ENCODE measurements around the gene UBE2R2. TPM values are rescaled to one million over a fixed set of nuclear protein-coding genes. Genes with fewer than 3 reads are reported as not detected.
"Not testable (repeated sequence)": the region's sequence is repeated elsewhere in the genome, so short reads cannot be mapped to it uniquely, and the experiment has no call there.

Gene UBE2R2
- polyA plus RNA-seq, result 37.6 and 45.0 TPM in 2 replicates
- polyA minus RNA-seq, result 49.7 and 58.2 TPM in 2 replicates

DNA sequence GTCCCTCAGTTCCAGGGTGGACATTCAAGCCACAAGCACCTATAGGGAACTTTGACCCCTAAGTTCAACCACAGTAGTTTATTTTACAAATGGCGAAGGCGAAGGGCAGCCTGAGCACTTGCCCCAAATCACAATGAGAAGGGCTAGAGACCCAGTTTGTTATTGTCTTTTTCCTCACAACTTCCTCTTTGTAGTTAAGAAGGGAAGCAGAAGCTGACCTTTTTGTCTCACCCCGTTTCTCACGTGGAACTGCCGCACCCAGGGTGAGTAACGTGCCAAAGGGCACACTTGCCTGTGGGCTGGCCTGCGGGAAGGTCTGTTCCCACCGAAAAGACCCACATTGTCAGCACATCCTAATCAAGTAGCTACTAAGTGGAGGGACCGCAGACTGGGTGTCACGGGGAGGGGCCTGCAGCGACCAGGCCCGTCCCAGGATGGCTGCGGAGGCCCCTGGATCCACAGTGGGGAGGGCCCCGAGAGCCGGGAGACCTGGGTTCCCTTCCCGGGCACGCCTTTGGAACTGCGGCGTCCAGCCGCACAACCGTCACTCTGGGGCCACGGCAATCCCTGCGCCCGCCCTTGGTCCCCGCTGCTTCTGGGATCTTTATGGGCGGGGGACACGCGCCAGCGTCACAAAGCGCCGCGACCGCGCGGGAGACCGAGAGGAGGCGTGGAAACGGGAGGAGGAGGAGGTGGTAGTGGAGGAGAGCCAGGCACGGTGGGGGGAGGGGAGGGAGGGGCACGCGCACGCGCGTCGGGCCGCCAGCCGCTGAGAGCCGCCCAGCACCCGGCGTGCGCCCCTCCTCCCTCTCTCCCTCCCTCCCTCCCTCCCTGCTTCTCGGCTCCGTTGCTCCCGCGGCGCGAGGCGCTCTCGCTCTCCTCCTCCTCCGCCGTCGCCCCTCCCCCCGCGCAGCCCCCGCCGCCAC, at the start of gene UBE2R2:
Gene UBE2R2, plus strand, starts transcription at position 834 of the 926 bp plus-strand sequence. CDS start 598 bp downstream, outside the sequence.
- H3K9me3 ChIP-seq (ENCODE audit: low read length), result no peaks in the 10 kb centered on the region
- H3K79me2 ChIP-seq (replicated peaks; ENCODE audit: insufficient read depth, low read length), result peaks cover 40% of the 10 kb centered on the region
- peak within 1 kb of the TSS; percentile 92 for H2AFZ ChIP-seq (ENCODE audit: low read depth, low read length)
- H3K9me2 ChIP-seq (ENCODE audit: insufficient read depth, low read length), result no peaks in the 10 kb centered on the region
- peak within 1 kb of the TSS; percentile 88 for H3K4me2 ChIP-seq (ENCODE audit: low read length)
- H3K27ac ChIP-seq (ENCODE audit: low read length), result peak within 1 kb of the TSS; percentile 97
- peak within 1 kb of the TSS; percentile 77 for H3K4me3 ChIP-seq (ENCODE audit: low read length)
- H4K20me1 ChIP-seq (ENCODE audit: insufficient read depth), result no peaks in the 10 kb centered on the region
- no peaks in the 10 kb centered on the region for H3F3A ChIP-seq (ENCODE audit: insufficient read depth, low read length, poor library complexity, severe bottlenecking)
- TF ChIP-seq EP300 (conservative IDR thresholded peaks at IDR 0.05; ENCODE audit: poor library complexity, severe bottlenecking) (peak; percentile 52), POLR2AphosphoS5 (IDR thresholded peaks at IDR 0.05) (peak; percentile 87), EZH2 (IDR thresholded peaks at IDR 0.05; ENCODE audit: borderline replicate concordance, insufficient read depth, low read length, poor library complexity, severe bottlenecking) (no peak), MXI1 (conservative IDR thresholded peaks at IDR 0.05; ENCODE audit: poor library complexity, severe bottlenecking) (peak; percentile 48), RAD21 (conservative IDR thresholded peaks at IDR 0.05) (peak; percentile 14), TAF1 (IDR thresholded peaks at IDR 0.05; ENCODE audit: low read depth) (peak; percentile 82), REST (IDR thresholded peaks at IDR 0.05; ENCODE audit: borderline replicate concordance) (peak; percentile 88)
- TF ChIP-seq, protein P1, sequence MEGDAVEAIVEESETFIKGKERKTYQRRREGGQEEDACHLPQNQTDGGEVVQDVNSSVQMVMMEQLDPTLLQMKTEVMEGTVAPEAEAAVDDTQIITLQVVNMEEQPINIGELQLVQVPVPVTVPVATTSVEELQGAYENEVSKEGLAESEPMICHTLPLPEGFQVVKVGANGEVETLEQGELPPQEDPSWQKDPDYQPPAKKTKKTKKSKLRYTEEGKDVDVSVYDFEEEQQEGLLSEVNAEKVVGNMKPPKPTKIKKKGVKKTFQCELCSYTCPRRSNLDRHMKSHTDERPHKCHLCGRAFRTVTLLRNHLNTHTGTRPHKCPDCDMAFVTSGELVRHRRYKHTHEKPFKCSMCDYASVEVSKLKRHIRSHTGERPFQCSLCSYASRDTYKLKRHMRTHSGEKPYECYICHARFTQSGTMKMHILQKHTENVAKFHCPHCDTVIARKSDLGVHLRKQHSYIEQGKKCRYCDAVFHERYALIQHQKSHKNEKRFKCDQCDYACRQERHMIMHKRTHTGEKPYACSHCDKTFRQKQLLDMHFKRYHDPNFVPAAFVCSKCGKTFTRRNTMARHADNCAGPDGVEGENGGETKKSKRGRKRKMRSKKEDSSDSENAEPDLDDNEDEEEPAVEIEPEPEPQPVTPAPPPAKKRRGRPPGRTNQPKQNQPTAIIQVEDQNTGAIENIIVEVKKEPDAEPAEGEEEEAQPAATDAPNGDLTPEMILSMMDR (IDR thresholded peaks at IDR 0.05; ENCODE audit: poor library complexity, severe bottlenecking), result no peak
- no peaks in the 10 kb centered on the region for H3K36me3 ChIP-seq (ENCODE audit: insufficient read depth, low read length)
- H3K27me3 ChIP-seq (ENCODE audit: insufficient read depth, low read depth, low read length), result no peaks in the 10 kb centered on the region
- H3K9ac ChIP-seq (ENCODE audit: low read length), result peak within 1 kb of the TSS; percentile 99

DNA sequence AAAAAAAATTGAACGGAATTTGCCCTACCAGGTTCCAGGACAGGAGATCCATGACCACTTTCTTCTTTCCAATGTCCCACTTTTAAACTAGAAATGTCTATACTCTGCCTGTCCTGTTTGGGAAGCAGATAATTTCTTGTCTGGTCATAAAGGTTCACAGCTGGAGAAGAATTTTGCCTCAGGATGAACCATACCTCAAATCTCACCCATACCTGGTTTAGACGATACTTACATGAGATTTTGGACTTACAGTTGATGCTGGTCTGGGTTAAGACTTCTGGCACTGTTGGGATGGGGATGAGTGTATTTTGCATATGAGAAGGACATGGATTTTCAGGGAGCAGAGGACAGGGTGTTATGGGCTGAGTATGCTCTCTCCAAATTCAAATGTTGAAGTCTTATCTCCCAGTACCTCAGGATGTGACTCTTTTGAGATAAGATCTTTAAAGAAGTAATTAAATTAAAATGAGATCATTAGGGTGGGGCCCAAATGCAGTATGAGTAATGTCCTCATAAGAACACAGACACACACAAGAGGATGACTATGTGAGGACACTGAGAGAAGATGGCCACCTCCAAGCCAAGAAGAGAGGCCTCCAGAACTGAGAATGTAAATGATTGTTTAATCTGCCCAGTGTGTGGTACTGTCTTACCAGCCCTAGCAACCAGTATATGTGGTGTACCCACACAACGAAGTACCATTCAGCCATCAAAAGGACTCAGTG, 46.6 kb upstream of the UBE2R2 start:
- H3K4me3 ChIP-seq (ENCODE audit: low read length); H3F3A ChIP-seq (ENCODE audit: insufficient read depth, low read length, poor library complexity, severe bottlenecking); H2AFZ ChIP-seq (ENCODE audit: low read depth, low read length); H3K9me3 ChIP-seq (ENCODE audit: low read length); H3K9ac ChIP-seq (ENCODE audit: low read length); H3K36me3 ChIP-seq (ENCODE audit: insufficient read depth, low read length); H3K4me2 ChIP-seq (ENCODE audit: low read length); H3K27ac ChIP-seq (ENCODE audit: low read length); H3K9me2 ChIP-seq (ENCODE audit: insufficient read depth, low read length); H3K79me2 ChIP-seq (replicated peaks; ENCODE audit: insufficient read depth, low read length); H3K27me3 ChIP-seq (ENCODE audit: insufficient read depth, low read depth, low read length); H4K20me1 ChIP-seq (ENCODE audit: insufficient read depth): not testable (repeated sequence)

GRCh38 chr9:33773135-33773534, 43.8 kb upstream of the UBE2R2 start:
- not testable (repeated sequence) for H3K79me2 ChIP-seq (replicated peaks; ENCODE audit: insufficient read depth, low read length); H3F3A ChIP-seq (ENCODE audit: insufficient read depth, low read length, poor library complexity, severe bottlenecking); H3K9ac ChIP-seq (ENCODE audit: low read length); H3K9me2 ChIP-seq (ENCODE audit: insufficient read depth, low read length); H3K36me3 ChIP-seq (ENCODE audit: insufficient read depth, low read length); H3K9me3 ChIP-seq (ENCODE audit: low read length); H4K20me1 ChIP-seq (ENCODE audit: insufficient read depth); H3K4me3 ChIP-seq (ENCODE audit: low read length); H2AFZ ChIP-seq (ENCODE audit: low read depth, low read length); H3K27ac ChIP-seq (ENCODE audit: low read length); H3K4me2 ChIP-seq (ENCODE audit: low read length); H3K27me3 ChIP-seq (ENCODE audit: insufficient read depth, low read depth, low read length)

- not testable (repeated sequence) for H3K9ac ChIP-seq (ENCODE audit: low read length); H3K9me2 ChIP-seq (ENCODE audit: insufficient read depth, low read length); H3K36me3 ChIP-seq (ENCODE audit: insufficient read depth, low read length); H3K4me2 ChIP-seq (ENCODE audit: low read length); H3K79me2 ChIP-seq (replicated peaks; ENCODE audit: insufficient read depth, low read length); H2AFZ ChIP-seq (ENCODE audit: low read depth, low read length); H3K27ac ChIP-seq (ENCODE audit: low read length); H4K20me1 ChIP-seq (ENCODE audit: insufficient read depth); H3K4me3 ChIP-seq (ENCODE audit: low read length); H3K9me3 ChIP-seq (ENCODE audit: low read length); H3K27me3 ChIP-seq (ENCODE audit: insufficient read depth, low read depth, low read length); H3F3A ChIP-seq (ENCODE audit: insufficient read depth, low read length, poor library complexity, severe bottlenecking)
Observed at GRCh38 chr9:33774074-33774659, 42.8 kb upstream of the UBE2R2 start.

All from neural cell (in vitro differentiated cells).